ENCODE results near the gene MFN2.

MFN2 gene

DNA sequence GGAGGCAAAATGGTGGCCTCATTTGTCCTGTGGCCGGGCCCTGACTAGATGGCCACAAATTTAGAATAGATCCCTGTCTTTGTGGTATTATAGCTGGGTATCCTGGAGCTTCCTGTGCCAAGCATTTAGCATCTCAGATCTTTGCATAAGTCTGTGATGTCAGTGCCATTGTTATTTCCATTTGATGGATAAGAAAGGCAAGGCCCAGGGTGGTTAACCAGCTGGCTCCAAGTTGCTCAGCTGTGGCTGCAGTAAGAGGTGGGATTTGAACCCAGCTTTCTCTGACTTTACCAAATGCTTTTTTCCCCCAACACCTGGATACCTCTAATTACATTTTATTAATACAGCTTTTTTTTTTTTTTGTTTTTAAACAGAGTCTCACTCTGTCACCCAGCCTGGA lies 71.1 kb downstream of the MFN2 start:
- no peak for DNase-seq (ENCODE audit: low read depth)

- DNase-seq (ENCODE audit: low read depth) = peak; percentile 62
Measured at GRCh38 chr1:12052008-12052573, 71.8 kb downstream of the MFN2 start.

DNA sequence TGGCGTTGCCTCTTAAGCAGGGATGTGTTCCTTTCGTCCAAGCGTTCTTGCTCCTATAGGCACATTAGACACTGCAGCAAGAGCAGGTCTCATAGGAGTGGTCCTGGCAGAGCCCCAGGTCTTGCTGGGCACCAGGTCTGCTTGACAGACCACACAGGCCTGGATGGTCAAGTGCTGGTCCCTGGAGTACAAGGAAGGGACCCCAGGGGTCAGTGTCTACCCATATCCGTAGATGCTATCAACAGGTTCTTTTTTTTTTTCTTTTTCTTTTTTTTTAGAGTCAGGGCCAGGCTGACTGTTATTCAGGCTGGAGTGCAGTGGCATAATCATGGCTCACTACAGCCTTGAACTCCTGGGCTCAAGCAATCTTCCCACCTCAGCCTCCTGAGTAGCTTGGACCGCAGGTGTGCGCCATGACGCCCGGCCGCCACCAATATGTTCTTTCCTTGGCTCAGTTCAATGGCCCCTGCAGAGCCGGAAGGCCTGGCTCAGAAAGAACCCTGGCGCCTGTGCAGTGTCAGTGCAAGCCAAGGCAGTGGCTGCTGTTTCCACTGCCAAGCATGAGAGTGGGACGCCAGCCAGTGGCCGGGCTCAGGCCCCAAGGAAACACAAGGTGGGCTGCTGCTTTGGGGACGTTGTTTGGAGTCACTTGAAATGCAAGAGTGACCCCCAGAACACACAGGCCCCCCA lies 72.9 kb downstream of the MFN2 start:
- no peak for DNase-seq (ENCODE audit: low read depth)

- no peak for DNase-seq (ENCODE audit: low read depth)
Measured at GRCh38 chr1:12053752-12054548, 73.7 kb downstream of the MFN2 start.

GRCh38 chr1:12055259-12055658 lies 75.0 kb downstream of the MFN2 start:
- DNase-seq (ENCODE audit: low read depth) = no peak

GRCh38 chr1:12056331-12056841 lies 76.1 kb downstream of the MFN2 start:
- DNase-seq (ENCODE audit: low read depth) = no peak

DNA sequence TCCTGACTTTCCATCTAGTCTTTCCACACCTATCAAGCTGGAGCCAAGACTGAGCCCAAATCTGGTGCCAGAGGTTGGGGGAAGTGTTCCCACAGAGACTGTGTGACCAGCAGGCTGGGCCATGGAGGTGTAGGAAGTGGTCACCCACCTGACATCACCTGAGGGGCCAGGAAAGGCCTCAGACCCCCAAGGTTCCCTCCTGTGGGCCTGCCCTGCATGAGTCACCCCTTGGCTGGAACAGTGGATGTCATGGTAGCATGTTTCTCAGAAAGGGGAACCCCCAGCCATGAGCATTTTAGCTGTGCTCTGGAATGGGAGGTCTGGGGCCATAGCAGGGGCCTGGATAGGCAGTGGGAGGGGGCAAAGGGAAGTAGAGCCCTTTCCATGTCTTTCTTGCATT lies 77.1 kb downstream of the MFN2 start:
- DNase-seq (ENCODE audit: low read depth) = no peak

GRCh38 chr1:12057940-12058687 lies 77.9 kb downstream of the MFN2 start:
- no peak for DNase-seq (ENCODE audit: low read depth)

- no peak for DNase-seq (ENCODE audit: low read depth)
Measured at GRCh38 chr1:12059226-12059625, 79.0 kb downstream of the MFN2 start.

DNA sequence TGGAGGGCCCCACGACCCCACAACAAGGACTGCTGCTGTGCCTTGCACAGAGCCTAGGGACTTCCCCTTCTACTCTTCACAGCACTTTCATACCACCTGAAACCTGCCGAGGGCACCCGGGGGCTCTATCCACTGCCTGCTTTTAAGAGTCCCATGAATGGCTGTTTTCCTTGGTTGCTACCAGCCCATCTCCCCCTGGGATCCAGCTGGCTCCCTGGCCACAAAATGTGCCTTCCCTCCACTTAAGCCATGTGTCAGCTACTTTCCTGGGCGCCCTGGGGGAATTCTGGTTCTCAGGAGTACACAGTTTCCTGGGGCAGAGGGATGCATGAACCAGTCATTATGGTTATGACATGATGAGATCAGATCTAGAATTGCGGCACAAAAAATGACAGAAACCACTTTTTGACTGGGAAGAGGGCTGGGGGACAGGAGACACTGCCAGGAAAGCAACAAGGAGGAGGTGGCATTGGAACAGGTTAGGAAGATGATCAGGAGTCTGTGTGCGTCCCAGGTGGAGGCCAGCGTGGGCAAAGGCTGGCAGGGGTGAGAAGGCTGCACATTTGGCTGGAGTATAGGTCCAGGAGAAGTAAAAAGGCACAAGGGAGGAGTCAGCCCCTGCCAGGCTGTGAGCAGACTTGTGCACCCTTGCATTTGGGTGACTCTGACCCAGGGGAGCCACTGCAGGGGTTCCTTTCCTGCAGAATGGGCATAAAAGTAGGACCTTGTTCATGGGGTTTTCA lies 79.6 kb downstream of the MFN2 start:
- DNase-seq (ENCODE audit: low read depth) = no peak

DNA sequence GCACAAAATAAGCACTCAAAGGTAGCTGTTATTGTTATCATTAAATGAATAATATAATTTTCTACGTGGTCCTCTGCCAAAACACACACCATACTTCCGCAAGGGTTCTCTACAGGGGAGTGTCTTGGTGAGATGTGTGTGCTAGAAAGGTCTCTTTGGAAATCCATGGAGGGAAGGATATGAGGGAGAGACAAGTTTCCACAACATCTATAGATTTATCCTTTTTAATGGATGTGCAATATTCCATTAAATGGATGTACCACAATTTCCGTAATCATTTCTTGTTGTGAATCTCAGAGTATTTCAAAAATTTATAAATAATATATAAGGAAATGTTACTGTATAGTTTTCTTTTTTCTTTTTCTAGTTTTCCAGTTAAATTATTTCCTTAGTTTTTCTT lies 80.3 kb downstream of the MFN2 start:
- no peak for DNase-seq (ENCODE audit: low read depth)
